Medulla oblongata (tissue), 1 donor: ENCODE measurements around the gene TESMIN.

Experiments
- DNase-seq: peaks from one replicate; pipeline ENCODE4 v3.0.0-alpha.2; 2015; ENCODE audit errors: extremely low spot score

TESMIN gene

GRCh38 chr11:68709062-68709461 lies 42.3 kb downstream of the TESMIN start:
- DNase-seq, result no peak

GRCh38 chr11:68707527-68707926 lies 43.8 kb downstream of the TESMIN start:
- no peak for DNase-seq

GRCh38 chr11:68704887-68705286 lies 46.4 kb downstream of the TESMIN start:
- no peak for DNase-seq

- no peak for DNase-seq
Observed at GRCh38 chr11:68698993-68699392, 52.3 kb downstream of the TESMIN start.

GRCh38 chr11:68695531-68695930 lies 55.8 kb downstream of the TESMIN start:
- no peak for DNase-seq

- no peak for DNase-seq
Observed at GRCh38 chr11:68694431-68695297, 56.7 kb downstream of the TESMIN start.

- no peak for DNase-seq
Observed at GRCh38 chr11:68693484-68693882, 57.8 kb downstream of the TESMIN start.

GRCh38 chr11:68692871-68693483 lies 58.3 kb downstream of the TESMIN start:
- no peak for DNase-seq

- DNase-seq, result no peak
Observed at GRCh38 chr11:68692115-68692514, 59.2 kb downstream of the TESMIN start.

GRCh38 chr11:68691402-68691784 lies 59.9 kb downstream of the TESMIN start:
- DNase-seq, result no peak

- DNase-seq, result no peak
Observed at GRCh38 chr11:68690671-68691401, 60.5 kb downstream of the TESMIN start.

GRCh38 chr11:68689737-68690625 lies 61.3 kb downstream of the TESMIN start:
- no peak for DNase-seq

- DNase-seq, result no peak
Observed at GRCh38 chr11:68688881-68689280, 62.4 kb downstream of the TESMIN start.

- DNase-seq, result no peak
Observed at GRCh38 chr11:68687986-68688385, 63.3 kb downstream of the TESMIN start.

- DNase-seq, result no peak
Observed at GRCh38 chr11:68687311-68687710, 64.0 kb downstream of the TESMIN start.

- no peak for DNase-seq
Observed at GRCh38 chr11:68686486-68686885, 64.8 kb downstream of the TESMIN start.

- DNase-seq, result no peak
Observed at GRCh38 chr11:68685656-68686380, 65.5 kb downstream of the TESMIN start.

GRCh38 chr11:68684385-68685356 lies 66.6 kb downstream of the TESMIN start, which contains the start of gene GAL:
Gene GAL (plus strand): TSS chr11:68684544. CDS start chr11:68684924, 380 bp downstream.
- no peak for DNase-seq

- DNase-seq, result no peak
Observed at GRCh38 chr11:68683536-68684384, 67.6 kb downstream of the TESMIN start.
